NCI-H774 (cell line): ENCODE data around the gene ASXL3.

Source experiments
- DNase-seq: peaks from one replicate; lab custom pipeline; 2025; lab: John Stamatoyannopoulos, UW

ASXL3 gene

DNA sequence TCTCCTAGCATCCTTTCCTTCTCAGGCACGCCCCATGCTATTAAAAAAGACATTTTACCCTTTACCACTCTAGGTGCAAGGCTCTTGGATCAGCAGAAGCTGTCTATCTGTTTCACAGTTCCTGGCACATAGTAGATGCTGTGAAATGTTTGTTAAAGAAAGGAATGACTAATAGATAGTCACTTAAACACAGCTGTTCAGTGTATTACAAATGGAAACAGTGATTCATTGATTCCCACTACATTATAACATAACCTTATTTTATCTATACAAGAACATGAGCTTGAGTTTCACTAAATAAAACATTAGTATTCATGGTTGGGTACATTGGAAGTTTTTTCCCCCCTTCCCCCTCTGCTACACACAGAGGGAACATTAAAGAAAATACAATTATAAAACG lies 142.1 kb downstream of the ASXL3 start:
- no peak for DNase-seq

DNA sequence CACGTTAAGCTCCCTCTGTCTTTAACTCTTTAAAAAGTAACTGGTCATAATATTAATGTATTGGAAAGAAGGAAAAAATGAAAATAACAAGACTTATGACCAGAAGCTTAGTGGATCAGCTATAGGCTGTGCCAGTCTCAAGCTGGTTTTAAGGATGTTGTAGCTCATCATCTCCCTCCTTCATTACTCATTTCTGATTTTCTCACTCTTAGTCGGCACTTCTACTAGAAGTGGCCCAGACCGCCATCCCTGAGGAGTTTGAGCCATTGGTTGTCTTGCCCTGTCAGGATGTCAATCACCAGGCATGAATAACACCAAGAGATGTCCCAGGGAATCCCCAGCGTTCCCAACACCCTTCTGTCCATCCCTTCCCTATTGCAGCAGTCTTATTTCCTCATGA lies 151.5 kb downstream of the ASXL3 start:
- no peak for DNase-seq

- DNase-seq = no peak
Measured at GRCh38 chr18:33733376-33733775, 155.4 kb downstream of the ASXL3 start.

GRCh38 chr18:33735428-33735827 lies 157.4 kb downstream of the ASXL3 start:
- DNase-seq = no peak

DNA sequence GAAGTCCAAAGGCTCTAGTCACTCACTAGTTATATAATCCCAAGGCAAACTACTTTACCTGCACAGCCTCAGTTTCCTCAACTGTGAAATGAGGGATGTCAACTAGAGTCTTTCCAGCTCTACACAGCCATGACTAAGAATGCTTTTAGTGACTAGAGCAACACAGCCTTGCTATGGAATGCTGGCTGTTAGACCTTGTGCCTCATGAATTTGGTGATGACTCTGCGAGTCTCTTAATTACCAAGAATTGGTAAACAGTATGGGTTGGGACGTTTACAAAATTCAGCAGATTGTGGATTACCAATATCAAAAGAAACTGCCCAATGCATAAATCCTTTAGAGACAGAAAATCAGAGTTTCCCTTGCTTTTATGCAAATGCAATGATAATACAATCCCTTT lies 163.7 kb downstream of the ASXL3 start:
- DNase-seq = no peak

- no peak for DNase-seq
Measured at GRCh38 chr18:33744032-33744697, 166.1 kb downstream of the ASXL3 start.

DNA sequence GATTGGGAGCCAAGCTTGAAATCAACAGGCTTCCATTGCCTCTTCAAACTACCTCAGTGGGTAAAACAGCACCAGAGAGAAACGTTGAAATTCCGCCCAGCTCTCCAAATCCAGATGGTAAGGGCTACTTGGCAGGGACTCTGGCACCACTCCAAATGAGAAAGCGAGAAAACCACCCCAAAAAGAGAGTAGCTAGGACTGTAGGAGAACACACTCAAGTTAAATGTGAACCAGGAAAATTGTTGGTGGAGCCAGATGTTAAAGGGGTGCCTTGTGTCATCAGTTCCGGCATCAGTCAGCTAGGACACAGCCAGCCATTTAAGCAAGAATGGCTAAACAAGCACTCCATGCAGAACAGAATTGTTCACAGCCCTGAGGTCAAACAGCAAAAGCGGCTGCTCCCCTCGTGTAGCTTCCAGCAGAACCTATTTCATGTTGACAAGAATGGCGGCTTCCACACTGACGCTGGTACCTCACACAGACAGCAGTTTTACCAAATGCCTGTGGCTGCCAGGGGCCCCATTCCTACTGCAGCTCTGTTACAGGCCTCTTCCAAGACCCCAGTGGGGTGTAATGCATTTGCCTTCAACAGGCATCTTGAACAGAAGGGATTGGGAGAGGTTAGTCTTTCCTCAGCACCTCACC lies 167.3 kb downstream of the ASXL3 start:
- no peak for DNase-seq

GRCh38 chr18:33745871-33746545 lies 168.0 kb downstream of the ASXL3 start:
- DNase-seq = peak; percentile 90

DNA sequence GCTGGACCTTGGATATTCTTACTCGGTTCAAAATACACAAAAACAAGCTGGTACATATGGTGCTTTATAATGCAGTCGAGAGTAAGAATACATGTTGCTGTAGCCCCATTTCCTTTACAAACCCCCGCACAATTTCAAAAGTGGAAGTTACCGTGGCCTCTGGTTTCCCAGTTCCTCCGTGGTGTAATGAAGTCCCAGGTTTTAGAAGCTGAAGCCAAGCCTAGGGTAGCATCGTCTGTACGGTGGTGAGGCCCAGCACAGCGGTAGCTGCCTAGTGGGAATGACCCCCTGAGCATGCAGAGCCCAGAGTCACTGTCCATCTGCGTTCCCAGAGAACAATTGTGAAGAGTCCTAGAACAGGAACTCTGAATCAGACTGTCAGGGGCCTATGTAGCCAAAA lies 171.8 kb downstream of the ASXL3 start:
- no peak for DNase-seq

GRCh38 chr18:33750366-33750765 lies 172.3 kb downstream of the ASXL3 start:
- no peak for DNase-seq

DNA sequence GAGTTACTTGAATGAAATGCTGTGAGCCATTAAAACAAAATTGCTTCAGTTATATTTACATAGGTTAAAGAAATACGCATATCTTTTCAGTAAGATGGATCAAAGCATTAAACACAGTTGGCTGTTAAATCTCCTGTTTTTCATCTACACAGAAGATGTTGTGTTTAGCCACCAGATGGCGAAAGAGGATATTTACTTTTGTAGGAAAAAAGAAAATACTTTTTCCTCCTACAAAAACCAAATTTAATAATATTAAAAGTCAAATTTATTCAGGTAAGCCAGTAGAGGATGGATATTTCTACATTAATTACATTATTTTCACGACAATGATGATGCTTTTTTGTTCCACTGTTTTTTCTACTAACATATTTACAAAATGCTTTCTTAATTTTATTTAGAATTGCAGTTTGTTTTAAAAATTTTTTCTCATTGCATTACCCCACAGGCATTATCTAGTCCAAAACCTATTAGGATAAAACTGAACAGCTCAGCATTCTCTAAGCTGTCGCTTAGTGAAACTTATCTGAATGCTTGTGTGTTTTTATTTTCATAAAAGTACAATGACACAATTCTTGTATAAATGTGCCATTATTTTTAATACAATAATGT lies 173.7 kb downstream of the ASXL3 start:
- no peak for DNase-seq

DNA sequence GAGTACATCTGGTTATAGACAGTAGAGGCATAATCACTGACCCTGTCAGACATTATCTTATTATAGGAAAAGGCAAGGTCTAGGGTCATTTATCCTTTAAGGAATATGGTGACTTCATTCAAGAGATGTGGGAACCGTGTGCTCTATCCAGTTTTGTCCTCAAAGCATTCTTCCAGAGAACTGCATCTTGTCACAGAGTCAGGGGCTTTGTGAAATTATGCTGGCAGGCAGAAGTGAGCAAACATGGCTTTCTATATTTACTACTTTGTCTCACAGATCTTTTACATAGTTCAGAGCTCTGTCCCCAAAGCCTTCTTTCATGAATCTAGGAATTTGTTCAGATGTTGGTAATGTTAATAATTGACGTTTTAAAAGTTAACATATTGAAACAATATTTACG lies 177.4 kb downstream of the ASXL3 start:
- DNase-seq = no peak

GRCh38 chr18:33755931-33756560 lies 178.0 kb downstream of the ASXL3 start:
- peak; percentile 81 for DNase-seq

DNA sequence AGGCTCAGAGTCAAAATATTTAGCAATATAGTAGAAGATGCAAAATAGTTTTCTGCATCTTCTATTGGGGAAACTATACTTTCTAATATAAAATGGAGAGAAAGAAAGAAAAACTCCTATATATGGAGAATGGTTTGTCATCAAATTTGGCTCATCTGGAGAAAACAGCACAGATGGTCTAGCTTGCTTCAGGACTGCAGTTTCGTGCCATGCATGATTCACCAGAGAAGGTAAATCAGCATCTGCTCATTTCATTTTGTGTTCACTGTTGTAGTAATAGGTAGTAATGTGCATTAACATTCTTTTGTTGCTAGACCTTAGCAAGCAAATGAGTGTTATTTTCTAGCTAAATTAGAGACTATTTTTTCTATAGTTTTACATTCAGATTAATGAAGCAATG lies 179.0 kb downstream of the ASXL3 start:
- no peak for DNase-seq

DNA sequence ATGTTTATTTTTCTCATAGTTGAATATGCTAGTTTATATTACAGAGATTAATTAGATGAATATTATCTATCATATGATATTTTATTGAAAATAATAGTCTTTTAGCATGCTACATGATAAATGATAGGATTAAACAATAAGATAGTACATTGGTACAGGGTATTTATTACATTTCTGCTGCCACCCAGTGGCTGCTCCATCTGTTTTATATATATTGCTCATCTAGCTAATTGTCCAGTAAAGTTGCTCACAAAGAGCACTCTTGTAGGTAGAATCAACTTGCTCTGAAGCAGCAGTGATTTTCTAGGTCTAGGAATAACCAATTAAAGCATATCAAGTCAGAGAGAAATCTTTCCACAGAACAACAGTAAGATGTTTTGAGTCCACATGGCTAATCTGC lies 183.3 kb downstream of the ASXL3 start:
- no peak for DNase-seq

GRCh38 chr18:33781429-33781828 lies 203.4 kb downstream of the ASXL3 start:
- peak; percentile 72 for DNase-seq
